ENCODE measurements around the gene CHAMP1. TPM values are rescaled to one million over a fixed set of nuclear protein-coding genes. Genes with fewer than 3 reads are reported as not detected.

Gene CHAMP1
- total RNA-seq, 1 donor from 2014 or later, result 25.0 TPM

DNA sequence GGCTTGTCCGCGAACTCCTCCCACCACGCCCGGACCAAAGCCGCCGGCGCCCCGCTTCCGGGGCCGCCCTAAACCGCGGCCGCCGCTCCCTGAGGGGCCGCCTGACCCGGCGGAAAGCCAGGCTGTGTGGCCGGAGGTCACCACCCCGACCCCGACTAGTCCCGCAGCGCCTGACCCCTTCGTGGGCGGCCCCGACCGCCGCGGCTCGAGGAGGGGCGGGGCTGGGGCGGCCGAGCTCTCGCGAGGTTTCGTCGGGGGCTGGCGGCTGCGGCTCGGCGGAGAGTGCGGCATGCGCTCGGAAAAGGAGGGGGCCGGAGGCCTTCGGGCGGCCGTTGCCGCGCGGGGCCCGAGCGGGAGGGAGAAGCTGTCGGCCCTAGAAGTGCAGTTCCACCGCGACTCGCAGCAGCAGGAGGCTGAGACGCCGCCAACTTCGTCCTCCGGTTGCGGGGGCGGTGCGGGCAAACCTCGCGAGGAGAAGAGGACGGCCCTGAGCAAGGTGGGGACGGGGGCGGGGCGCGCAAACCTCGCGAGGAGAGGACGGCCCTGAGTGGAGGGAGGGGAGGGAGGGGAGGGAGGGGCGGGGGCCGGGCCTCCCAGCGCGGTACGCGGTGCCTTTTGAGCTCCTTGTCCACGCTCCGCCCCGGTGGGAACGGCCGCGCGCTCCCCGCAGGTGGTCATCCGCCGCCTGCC lies 32.8 kb upstream of the CHAMP1 start, which contains the start of gene UPF3A:
TSS of gene UPF3A (plus strand) at position 251 of the 690 bp plus-strand sequence. CDS start at position 290, 39 bp downstream.
- Mint-ChIP-seq H3K9me3 (ENCODE audit: low read depth) (no peaks in the 10 kb centered on the region), H3K36me3 (ENCODE audit: low read depth) (peaks cover 13% of the 10 kb centered on the region), H3K4me1 (ENCODE audit: low read depth) (peaks cover 41% of the 10 kb centered on the region)

GRCh38 chr13:114282041-114282670 lies 32.1 kb upstream of the CHAMP1 start:
- Mint-ChIP-seq H3K36me3 (ENCODE audit: low read depth) (peaks cover 20% of the 10 kb centered on the region), H3K27me3 (ENCODE audit: low read depth) (no peaks in the 10 kb centered on the region), H3K27ac (ENCODE audit: unreplicated experiment) (peak overlapping the region; percentile 95), H3K4me1 (ENCODE audit: low read depth) (peaks cover 48% of the 10 kb centered on the region), H3K9me3 (ENCODE audit: low read depth) (no peaks in the 10 kb centered on the region), H3K4me3 (ENCODE audit: unreplicated experiment) (peak overlapping the region; percentile 87)
- DNase-seq (ENCODE audit: low spot score), result no peak
- no peak for TF ChIP-seq CTCF (IDR thresholded peaks at IDR 0.05)

More for the DNA sequence above, 32.8 kb upstream of the CHAMP1 start, which contains the start of gene UPF3A:
- peak within 1 kb of the TSS; percentile 87 for H3K4me3 Mint-ChIP-seq (ENCODE audit: unreplicated experiment)
- peak within 1 kb of the TSS; percentile 95 for H3K27ac Mint-ChIP-seq (ENCODE audit: unreplicated experiment)
- H3K27me3 Mint-ChIP-seq (ENCODE audit: low read depth), result no peaks in the 10 kb centered on the region
- no peak for TF ChIP-seq CTCF (IDR thresholded peaks at IDR 0.05)
- no peak for DNase-seq (ENCODE audit: low spot score)

DNA sequence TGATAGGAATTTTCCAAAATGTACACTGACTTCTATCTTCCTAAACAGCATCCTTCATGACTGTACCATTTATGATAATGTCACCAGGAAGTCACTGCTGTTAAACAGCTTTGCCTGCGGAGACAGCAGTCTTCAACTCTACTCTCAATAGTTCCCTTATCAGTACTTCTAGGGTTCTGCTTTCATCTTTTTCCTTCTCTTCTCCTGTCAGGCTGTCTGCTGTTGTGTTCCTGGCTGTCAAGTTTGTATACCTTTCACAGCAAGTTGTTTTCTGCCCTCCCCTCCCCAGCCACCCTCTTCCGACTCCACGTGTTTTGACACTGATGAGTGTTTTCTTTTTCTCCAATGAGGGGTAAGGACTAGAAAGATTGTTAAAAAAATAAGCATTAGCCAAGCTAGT lies 30.7 kb upstream of the CHAMP1 start:
- DNase-seq (ENCODE audit: low spot score), result no peak
- Mint-ChIP-seq H3K27ac (ENCODE audit: unreplicated experiment) (peak overlapping the region; percentile 67), H3K27me3 (ENCODE audit: low read depth) (no peaks in the 10 kb centered on the region), H3K36me3 (ENCODE audit: low read depth) (peaks cover 24% of the 10 kb centered on the region), H3K4me3 (ENCODE audit: unreplicated experiment) (peak overlapping the region; percentile 24), H3K4me1 (ENCODE audit: low read depth) (peaks cover 48% of the 10 kb centered on the region), H3K9me3 (ENCODE audit: low read depth) (no peaks in the 10 kb centered on the region)
- TF ChIP-seq CTCF (IDR thresholded peaks at IDR 0.05), result no peak

DNA sequence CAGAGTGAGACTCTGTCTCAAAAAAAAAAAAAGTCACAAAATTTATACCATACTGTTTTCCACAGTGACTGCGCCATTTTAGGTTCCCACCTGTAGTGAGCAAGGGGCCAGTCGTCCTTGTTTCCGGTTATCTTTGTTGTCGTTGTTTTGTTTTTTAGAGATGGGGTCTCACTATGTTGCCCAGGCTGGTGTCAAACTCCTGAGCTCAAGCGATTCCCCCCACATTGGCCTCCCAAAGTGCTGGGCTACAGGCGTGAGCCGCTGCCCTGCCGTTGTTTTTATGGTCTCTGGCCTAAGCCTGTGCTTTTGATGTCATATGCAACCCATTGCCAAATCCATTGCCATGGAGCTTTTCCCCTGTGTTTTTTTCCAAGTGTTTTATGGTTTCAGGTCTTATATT lies 29.6 kb upstream of the CHAMP1 start:
- Mint-ChIP-seq H3K9me3 (ENCODE audit: low read depth) (no peaks in the 10 kb centered on the region), H3K4me1 (ENCODE audit: low read depth) (peaks cover 45% of the 10 kb centered on the region), H3K27me3 (ENCODE audit: low read depth) (no peaks in the 10 kb centered on the region), H3K27ac (ENCODE audit: unreplicated experiment) (no peak overlapping the region), H3K36me3 (ENCODE audit: low read depth) (peaks cover 29% of the 10 kb centered on the region), H3K4me3 (ENCODE audit: unreplicated experiment) (no peak overlapping the region)
- TF ChIP-seq CTCF (IDR thresholded peaks at IDR 0.05), result no peak
- DNase-seq (ENCODE audit: low spot score), result no peak

DNA sequence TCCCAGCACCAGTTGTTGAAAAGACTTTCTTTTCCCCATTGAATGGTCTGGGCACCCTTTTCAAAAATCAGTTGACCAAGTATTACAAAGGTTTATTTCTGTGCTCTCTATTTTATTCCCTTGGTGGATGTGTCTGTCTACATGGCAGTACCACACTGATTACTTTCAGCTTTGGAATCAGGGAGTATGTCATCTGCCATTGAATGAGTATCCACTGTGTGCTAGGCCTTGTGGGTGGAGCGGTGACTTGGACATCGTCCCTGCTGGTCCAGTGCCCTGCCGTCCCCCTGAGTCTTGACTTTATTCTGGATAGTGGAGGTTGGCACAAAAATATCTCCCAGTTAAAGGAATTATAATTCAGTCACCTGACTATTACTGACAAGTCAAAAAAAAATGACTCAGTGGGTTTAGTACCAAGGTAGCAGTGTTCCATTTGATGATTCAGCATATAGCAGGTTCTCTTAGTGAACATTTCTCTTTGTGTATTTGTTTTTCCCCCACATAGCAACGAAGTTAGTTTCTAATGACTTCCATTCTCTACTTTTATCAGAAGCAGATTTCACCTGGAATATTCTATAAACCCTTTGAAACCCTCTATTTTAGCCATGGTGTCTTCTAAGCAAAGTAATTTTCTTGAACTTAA lies 29.0 kb upstream of the CHAMP1 start:
- no peaks in the 10 kb centered on the region for H3K9me3 Mint-ChIP-seq (ENCODE audit: low read depth)
- H3K27ac Mint-ChIP-seq (ENCODE audit: unreplicated experiment), result no peak overlapping the region
- H3K27me3 Mint-ChIP-seq (ENCODE audit: low read depth), result no peaks in the 10 kb centered on the region
- no peak for DNase-seq (ENCODE audit: low spot score)
- no peak for TF ChIP-seq CTCF (IDR thresholded peaks at IDR 0.05)
- H3K36me3 Mint-ChIP-seq (ENCODE audit: low read depth), result peaks cover 29% of the 10 kb centered on the region
- peaks cover 39% of the 10 kb centered on the region for H3K4me1 Mint-ChIP-seq (ENCODE audit: low read depth)
- no peak overlapping the region for H3K4me3 Mint-ChIP-seq (ENCODE audit: unreplicated experiment)
